MM.1S (cell line): Measurements from ENCODE around the gene PRSS2.

Experiments
- DNase-seq: peaks from one replicate; pipeline ENCODE4 v3.0.0-alpha.2; 2015
- H2AFZ ChIP-seq: fragments of 300-600 bp; sonication (generic); 2 replicates; pipeline ENCODE4 v1.6.0; 2016; ENCODE audit warnings: antibody characterized with exemption, low read length
- H3F3A ChIP-seq: fragments of 300-600 bp; sonication (generic); 2 replicates; pipeline ENCODE4 v1.6.1; 2016; ENCODE audit warnings: mild to moderate bottlenecking, antibody characterized with exemption, low read length, moderate library complexity, mixed read lengths; ENCODE audit not compliant: insufficient read depth
- H3K27ac ChIP-seq: fragments of 300-600 bp; sonication (generic); 2 replicates; pipeline ENCODE4 v1.5.1; 2016; ENCODE audit warnings: mild to moderate bottlenecking, low read length
- H3K27me3 ChIP-seq: fragments of 300-600 bp; sonication (generic); replicated peaks from 2 replicates; pipeline ENCODE4 v1.6.0; 2016; ENCODE audit warnings: low read length; ENCODE audit not compliant: insufficient read depth
- H3K36me3 ChIP-seq: fragments of 300-600 bp; sonication (generic); replicated peaks from 2 replicates; pipeline ENCODE4 v1.6.1; 2016; ENCODE audit warnings: mild to moderate bottlenecking, low read length, mixed read lengths; ENCODE audit not compliant: insufficient read depth
- H3K4me1 ChIP-seq: fragments of 300-600 bp; sonication (generic); 2 replicates; pipeline ENCODE4 v1.6.1; 2016; ENCODE audit warnings: low read length, mixed read lengths
- H3K4me2 ChIP-seq: fragments of 300-600 bp; sonication (generic); 2 replicates; pipeline ENCODE4 v1.6.0; 2016; ENCODE audit warnings: low read depth, low read length
- H3K4me3 ChIP-seq: fragments of 300-600 bp; sonication (generic); 2 replicates; pipeline ENCODE4 v1.5.1; 2016; ENCODE audit warnings: low read length, mixed read lengths
- H3K79me2 ChIP-seq: fragments of 300-600 bp; sonication (generic); 2 replicates; pipeline ENCODE4 v1.6.1; 2016; ENCODE audit warnings: mixed run types, low read length, mixed read lengths
- H3K9ac ChIP-seq: fragments of 300-600 bp; sonication (generic); 2 replicates; pipeline ENCODE4 v1.6.1; 2016; ENCODE audit warnings: low read length, mixed read lengths
- H3K9me2 ChIP-seq: fragments of 300-600 bp; sonication (generic); replicated peaks from 2 replicates; pipeline ENCODE4 v1.6.1; 2016; ENCODE audit warnings: mild to moderate bottlenecking, low read length, mixed read lengths; ENCODE audit not compliant: insufficient read depth
- H3K9me3 ChIP-seq: fragments of 300-600 bp; sonication (generic); replicated peaks from 2 replicates; pipeline ENCODE4 v1.6.1; 2016; ENCODE audit warnings: mild to moderate bottlenecking, low read length, mixed read lengths; ENCODE audit not compliant: insufficient read depth
- H4K20me1 ChIP-seq: fragments of 300-600 bp; sonication (generic); 2 replicates; pipeline ENCODE4 v1.6.1; 2016; ENCODE audit warnings: mild to moderate bottlenecking, low read length, moderate library complexity, mixed read lengths; ENCODE audit not compliant: insufficient read depth
- EZH2 ChIP-seq: fragments of 300-600 bp; sonication (generic); optimal IDR thresholded peaks from 2 replicates; pipeline ENCODE3; 2017; ENCODE audit warnings: low read depth, mild to moderate bottlenecking, antibody characterized with exemption, low read length, mixed read lengths
- EZH2phosphoT487 ChIP-seq: fragments of 300-600 bp; sonication (generic); IDR thresholded peaks from 2 replicates; pipeline ENCODE4 v1.6.1; 2018; ENCODE audit warnings: antibody characterized with exemption, low read length
- TF ChIP-seq, protein P1 (sequence below): fragments of 300-600 bp; sonication (generic); IDR thresholded peaks from 2 replicates; pipeline ENCODE4 v1.5.1; 2016; ENCODE audit warnings: antibody characterized with exemption, low read length, mixed read lengths

Gene PRSS2

DNA sequence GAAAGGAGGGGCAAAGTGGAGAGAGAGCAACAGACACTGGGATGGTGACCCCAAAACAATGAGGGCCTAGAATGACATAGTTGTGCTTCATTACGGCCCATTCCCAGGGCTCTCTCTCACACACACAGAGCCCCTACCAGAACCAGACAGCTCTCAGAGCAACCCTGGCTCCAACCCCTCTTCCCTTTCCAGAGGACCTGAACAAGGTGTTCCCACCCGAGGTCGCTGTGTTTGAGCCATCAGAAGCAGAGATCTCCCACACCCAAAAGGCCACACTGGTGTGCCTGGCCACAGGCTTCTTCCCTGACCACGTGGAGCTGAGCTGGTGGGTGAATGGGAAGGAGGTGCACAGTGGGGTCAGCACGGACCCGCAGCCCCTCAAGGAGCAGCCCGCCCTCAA lies 20.7 kb downstream of the PRSS2 start:
- no peak overlapping the region for H3K27ac ChIP-seq
- no peaks in the 10 kb centered on the region for H3K36me3 ChIP-seq
- H3K79me2 ChIP-seq, result no peaks in the 10 kb centered on the region
- H3K9me3 ChIP-seq, result no peaks in the 10 kb centered on the region
- no peak for TF ChIP-seq EZH2phosphoT487
- TF ChIP-seq, protein P1, sequence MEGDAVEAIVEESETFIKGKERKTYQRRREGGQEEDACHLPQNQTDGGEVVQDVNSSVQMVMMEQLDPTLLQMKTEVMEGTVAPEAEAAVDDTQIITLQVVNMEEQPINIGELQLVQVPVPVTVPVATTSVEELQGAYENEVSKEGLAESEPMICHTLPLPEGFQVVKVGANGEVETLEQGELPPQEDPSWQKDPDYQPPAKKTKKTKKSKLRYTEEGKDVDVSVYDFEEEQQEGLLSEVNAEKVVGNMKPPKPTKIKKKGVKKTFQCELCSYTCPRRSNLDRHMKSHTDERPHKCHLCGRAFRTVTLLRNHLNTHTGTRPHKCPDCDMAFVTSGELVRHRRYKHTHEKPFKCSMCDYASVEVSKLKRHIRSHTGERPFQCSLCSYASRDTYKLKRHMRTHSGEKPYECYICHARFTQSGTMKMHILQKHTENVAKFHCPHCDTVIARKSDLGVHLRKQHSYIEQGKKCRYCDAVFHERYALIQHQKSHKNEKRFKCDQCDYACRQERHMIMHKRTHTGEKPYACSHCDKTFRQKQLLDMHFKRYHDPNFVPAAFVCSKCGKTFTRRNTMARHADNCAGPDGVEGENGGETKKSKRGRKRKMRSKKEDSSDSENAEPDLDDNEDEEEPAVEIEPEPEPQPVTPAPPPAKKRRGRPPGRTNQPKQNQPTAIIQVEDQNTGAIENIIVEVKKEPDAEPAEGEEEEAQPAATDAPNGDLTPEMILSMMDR, result no peak
- no peak for TF ChIP-seq EZH2
- H4K20me1 ChIP-seq, result no peaks in the 10 kb centered on the region
- no peak overlapping the region for H2AFZ ChIP-seq
- no peak overlapping the region for H3K9ac ChIP-seq
- no peaks in the 10 kb centered on the region for H3K9me2 ChIP-seq
- peaks cover 7% of the 10 kb centered on the region; the same call in 1 of the 2 replicates for H3K4me1 ChIP-seq
- H3K4me3 ChIP-seq, result no peak overlapping the region
- H3F3A ChIP-seq, result no peaks in the 10 kb centered on the region
- H3K27me3 ChIP-seq, result 0 out of 2 replicates have a peak, but pooled peaks cover 5% of the 10 kb centered on the region
- H3K4me2 ChIP-seq, result no peak overlapping the region
- DNase-seq, result no peak

DNA sequence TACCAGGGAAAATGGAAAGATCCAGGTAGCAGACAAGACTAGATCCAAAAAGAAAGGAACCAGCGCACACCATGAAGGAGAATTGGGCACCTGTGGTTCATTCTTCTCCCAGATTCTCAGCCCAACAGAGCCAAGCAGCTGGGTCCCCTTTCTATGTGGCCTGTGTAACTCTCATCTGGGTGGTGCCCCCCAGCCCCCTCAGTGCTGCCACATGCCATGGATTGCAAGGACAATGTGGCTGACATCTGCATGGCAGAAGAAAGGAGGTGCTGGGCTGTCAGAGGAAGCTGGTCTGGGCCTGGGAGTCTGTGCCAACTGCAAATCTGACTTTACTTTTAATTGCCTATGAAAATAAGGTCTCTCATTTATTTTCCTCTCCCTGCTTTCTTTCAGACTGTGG lies 21.4 kb downstream of the PRSS2 start:
- H3K4me3 ChIP-seq, result no peak overlapping the region
- H3K36me3 ChIP-seq, result no peaks in the 10 kb centered on the region
- H2AFZ ChIP-seq, result no peak overlapping the region
- H3K9me2 ChIP-seq, result no peaks in the 10 kb centered on the region
- H3K9ac ChIP-seq, result no peak overlapping the region
- peaks cover 7% of the 10 kb centered on the region; the same call in 1 of the 2 replicates for H3K4me1 ChIP-seq
- no peaks in the 10 kb centered on the region for H3K9me3 ChIP-seq
- H3K27ac ChIP-seq, result no peak overlapping the region
- H3K79me2 ChIP-seq, result no peaks in the 10 kb centered on the region
- TF ChIP-seq, protein P1, result no peak
- TF ChIP-seq EZH2phosphoT487 (no peak), EZH2 (no peak)
- 0 out of 2 replicates have a peak, but pooled peaks cover 9% of the 10 kb centered on the region for H3K27me3 ChIP-seq
- no peaks in the 10 kb centered on the region for H3F3A ChIP-seq
- DNase-seq, result no peak
- no peak overlapping the region for H3K4me2 ChIP-seq
- H4K20me1 ChIP-seq, result no peaks in the 10 kb centered on the region

DNA sequence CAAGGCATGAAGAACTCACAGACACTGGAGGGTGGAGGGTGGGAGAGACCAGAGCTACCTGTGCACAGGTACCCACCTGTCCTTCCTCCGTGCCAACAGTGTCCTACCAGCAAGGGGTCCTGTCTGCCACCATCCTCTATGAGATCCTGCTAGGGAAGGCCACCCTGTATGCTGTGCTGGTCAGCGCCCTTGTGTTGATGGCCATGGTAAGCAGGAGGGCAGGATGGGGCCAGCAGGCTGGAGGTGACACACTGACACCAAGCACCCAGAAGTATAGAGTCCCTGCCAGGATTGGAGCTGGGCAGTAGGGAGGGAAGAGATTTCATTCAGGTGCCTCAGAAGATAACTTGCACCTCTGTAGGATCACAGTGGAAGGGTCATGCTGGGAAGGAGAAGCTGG lies 21.8 kb downstream of the PRSS2 start:
- TF ChIP-seq, protein P1, result no peak
- no peak for TF ChIP-seq EZH2
- TF ChIP-seq EZH2phosphoT487, result no peak
- Histone ChIP-seq H3K79me2 (no peaks in the 10 kb centered on the region), H3K9ac (no peak overlapping the region), H4K20me1 (no peaks in the 10 kb centered on the region), H3K4me1 (peaks cover 7% of the 10 kb centered on the region; the same call in 1 of the 2 replicates), H3K9me2 (no peaks in the 10 kb centered on the region), H3K4me2 (no peak overlapping the region), H2AFZ (no peak overlapping the region), H3K27me3 (0 out of 2 replicates have a peak, but pooled peaks cover 14% of the 10 kb centered on the region), H3K9me3 (no peaks in the 10 kb centered on the region), H3K27ac (no peak overlapping the region), H3F3A (no peaks in the 10 kb centered on the region), H3K4me3 (no peak overlapping the region), H3K36me3 (no peaks in the 10 kb centered on the region)
- DNase-seq, result no peak
